SJCRH30 (cell line): ENCODE measurements around the gene RNF114. TPM values are rescaled to one million over a fixed set of nuclear protein-coding genes. Genes with fewer than 3 reads are reported as not detected.

ENCODE experiments used
- DNase-seq, 2 experiments: peaks; one replicate each; pipeline ENCODE4 v3.0.0-alpha.2; 2015 to 2020
- H3K27ac ChIP-seq: fragments of 250-450 bp; sonication (Bioruptor Pico); 2 replicates; pipeline ENCODE4 v1.5.1; 2020; ENCODE audit warnings: mild to moderate bottlenecking, moderate library complexity
- H3K27me3 ChIP-seq: fragments of 250-450 bp; sonication (Bioruptor Pico); 2 replicates; pipeline ENCODE4 v1.5.1; 2020; ENCODE audit warnings: mild to moderate bottlenecking, moderate library complexity
- H3K36me3 ChIP-seq: fragments of 250-450 bp; sonication (Bioruptor Pico); 2 replicates; pipeline ENCODE4 v1.5.1; 2020; ENCODE audit warnings: mild to moderate bottlenecking, moderate library complexity
- H3K4me1 ChIP-seq: fragments of 250-450 bp; sonication (Bioruptor Pico); 2 replicates; pipeline ENCODE4 v1.5.1; 2020; ENCODE audit warnings: mild to moderate bottlenecking, moderate library complexity
- H3K4me3 ChIP-seq: fragments of 250-450 bp; sonication (Bioruptor Pico); 2 replicates; pipeline ENCODE4 v1.5.1; 2020; ENCODE audit warnings: mild to moderate bottlenecking, moderate library complexity
- H3K9me3 ChIP-seq: fragments of 250-450 bp; sonication (Bioruptor Pico); replicated peaks from 2 replicates; pipeline ENCODE4 v1.5.1; 2020; ENCODE audit warnings: mild to moderate bottlenecking, moderate library complexity
- total RNA-seq: library from RNA; depleted of rRNA; stranded (reverse); fragments of >200 nt; shearing (Covaris generic); gene quantifications from 2 replicates; pipeline ENCODE4 v1.2.3, GENCODE V29; 2014; rRNA removed

Gene RNF114
- total RNA-seq = 107 and 108 TPM in 2 replicates

GRCh38 chr20:49936153-49937026, at the start of gene RNF114:
TSS of gene RNF114 (plus strand) at chr20:49936397. CDS start at chr20:49936413, 16 bp downstream.
- Histone ChIP-seq H3K27me3 (no peaks in the 10 kb centered on the region), H3K27ac (peak within 1 kb of the TSS; percentile 91), H3K9me3 (no peaks in the 10 kb centered on the region), H3K4me3 (peak within 1 kb of the TSS; percentile 98), H3K4me1 (peaks cover 13% of the 10 kb centered on the region), H3K36me3 (peaks cover 17% of the 10 kb centered on the region)
- peak; percentile 94 to 98 for DNase-seq

- H3K4me1 ChIP-seq = peaks cover 37% of the 10 kb centered on the region
- no peaks in the 10 kb centered on the region for H3K9me3 ChIP-seq
- DNase-seq = no peak
- no peaks in the 10 kb centered on the region for H3K27me3 ChIP-seq
- no peak overlapping the region for H3K4me3 ChIP-seq
- H3K27ac ChIP-seq = peak overlapping the region; percentile 67
- 0 out of 2 replicates have a peak, but pooled peaks cover 3% of the 10 kb centered on the region for H3K36me3 ChIP-seq
These were observed 49.5 kb upstream of the RNF114 start for GRCh38 chr20:49886571-49887213.

- Histone ChIP-seq H3K4me1 (peaks cover 37% of the 10 kb centered on the region), H3K27ac (peak overlapping the region; percentile 67)
These were observed 48.7 kb upstream of the RNF114 start for GRCh38 chr20:49887251-49888211.

GRCh38 chr20:49888212-49889000, 47.8 kb upstream of the RNF114 start:
- Histone ChIP-seq H3K4me3 (no peak overlapping the region), H3K36me3 (0 out of 2 replicates have a peak, but pooled peaks cover 3% of the 10 kb centered on the region), H3K27me3 (no peaks in the 10 kb centered on the region), H3K9me3 (no peaks in the 10 kb centered on the region), H3K27ac (peak overlapping the region; percentile 67), H3K4me1 (peaks cover 37% of the 10 kb centered on the region)
- DNase-seq = peak; percentile 79 to 95

More at GRCh38 chr20:49887251-49888211, 48.7 kb upstream of the RNF114 start:
- H3K27me3 ChIP-seq = no peaks in the 10 kb centered on the region
- peak; percentile 92 to 95 for DNase-seq
- 0 out of 2 replicates have a peak, but pooled peaks cover 3% of the 10 kb centered on the region for H3K36me3 ChIP-seq
- no peaks in the 10 kb centered on the region for H3K9me3 ChIP-seq
- H3K4me3 ChIP-seq = no peak overlapping the region

- peak overlapping the region; percentile 67; the same call in 1 of the 2 replicates for H3K27ac ChIP-seq
- H3K27me3 ChIP-seq = no peaks in the 10 kb centered on the region
- no peak for DNase-seq
- H3K36me3 ChIP-seq = no peaks in the 10 kb centered on the region
- peaks cover 36% of the 10 kb centered on the region for H3K4me1 ChIP-seq
- H3K9me3 ChIP-seq = no peaks in the 10 kb centered on the region
- H3K4me3 ChIP-seq = no peak overlapping the region
These were observed 46.9 kb upstream of the RNF114 start for GRCh38 chr20:49889001-49889934.

- H3K4me3 ChIP-seq = no peak overlapping the region
- no peak overlapping the region for H3K27ac ChIP-seq
- H3K4me1 ChIP-seq = peaks cover 32% of the 10 kb centered on the region
- no peaks in the 10 kb centered on the region for H3K36me3 ChIP-seq
- H3K27me3 ChIP-seq = no peaks in the 10 kb centered on the region
- no peak for DNase-seq
- no peaks in the 10 kb centered on the region for H3K9me3 ChIP-seq
These were observed 46.3 kb upstream of the RNF114 start for GRCh38 chr20:49889935-49890333.

- Histone ChIP-seq H3K9me3 (no peaks in the 10 kb centered on the region), H3K4me1 (peaks cover 32% of the 10 kb centered on the region), H3K36me3 (no peaks in the 10 kb centered on the region), H3K27ac (no peak overlapping the region), H3K27me3 (no peaks in the 10 kb centered on the region), H3K4me3 (no peak overlapping the region)
- peak; percentile 51 to 53 for DNase-seq
These were observed 45.5 kb upstream of the RNF114 start for GRCh38 chr20:49890471-49891361.

- DNase-seq = no peak
- H3K4me3 ChIP-seq = no peak overlapping the region
- H3K4me1 ChIP-seq = peaks cover 27% of the 10 kb centered on the region
- H3K9me3 ChIP-seq = no peaks in the 10 kb centered on the region
- no peaks in the 10 kb centered on the region for H3K36me3 ChIP-seq
- no peaks in the 10 kb centered on the region for H3K27me3 ChIP-seq
- H3K27ac ChIP-seq = no peak overlapping the region
These were observed 44.6 kb upstream of the RNF114 start for GRCh38 chr20:49891476-49892110.

GRCh38 chr20:49892260-49892659, 43.9 kb upstream of the RNF114 start:
- H3K4me1 ChIP-seq = peaks cover 20% of the 10 kb centered on the region
- no peaks in the 10 kb centered on the region for H3K36me3 ChIP-seq
- no peak overlapping the region for H3K4me3 ChIP-seq
- H3K27ac ChIP-seq = no peak overlapping the region
- no peaks in the 10 kb centered on the region for H3K27me3 ChIP-seq
- DNase-seq = no peak
- H3K9me3 ChIP-seq = no peaks in the 10 kb centered on the region

- no peaks in the 10 kb centered on the region for H3K36me3 ChIP-seq
- peaks cover 14% of the 10 kb centered on the region for H3K4me1 ChIP-seq
- no peak overlapping the region for H3K4me3 ChIP-seq
- no peak overlapping the region for H3K27ac ChIP-seq
- H3K9me3 ChIP-seq = no peaks in the 10 kb centered on the region
- DNase-seq = no peak
- H3K27me3 ChIP-seq = no peaks in the 10 kb centered on the region
These were observed 43.4 kb upstream of the RNF114 start for GRCh38 chr20:49892817-49893216.

GRCh38 chr20:49893242-49894072, 42.7 kb upstream of the RNF114 start:
- DNase-seq = no peak
- no peaks in the 10 kb centered on the region for H3K9me3 ChIP-seq
- no peak overlapping the region for H3K27ac ChIP-seq
- H3K4me3 ChIP-seq = no peak overlapping the region
- H3K4me1 ChIP-seq = peaks cover 8% of the 10 kb centered on the region
- H3K36me3 ChIP-seq = no peaks in the 10 kb centered on the region
- no peaks in the 10 kb centered on the region for H3K27me3 ChIP-seq
